Neural progenitor cell (in vitro differentiated cells): Measurements from ENCODE around the gene PPT2. TPM values are rescaled to one million over a fixed set of nuclear protein-coding genes. Genes with fewer than 3 reads are reported as not detected.

Experiments used
- DNase-seq: peaks from one replicate; pipeline ENCODE4 v3.0.0-alpha.2; 2016; ENCODE audit warnings: low spot score
- H2AFZ ChIP-seq: fragments of 200-600 bp; sonication (generic); replicated peaks from 2 replicates; pipeline ENCODE4 v1.6.1; 2016; ENCODE audit warnings: antibody characterized with exemption
- H3F3A ChIP-seq: fragments of 200-600 bp; sonication (generic); 2 replicates; pipeline ENCODE4 v1.6.1; 2016; ENCODE audit warnings: antibody characterized with exemption, low read depth
- H3K27ac ChIP-seq: fragments of 200-600 bp; sonication (generic); 2 replicates; pipeline ENCODE4 v1.5.1; 2016; ENCODE audit warnings: mild to moderate bottlenecking
- H3K27me3 ChIP-seq: fragments of 200-600 bp; sonication (generic); 2 replicates; pipeline ENCODE4 v1.6.1; 2016; ENCODE audit warnings: mild to moderate bottlenecking, moderate library complexity
- H3K36me3 ChIP-seq: fragments of 200-600 bp; sonication (generic); 2 replicates; pipeline ENCODE4 v1.5.1; 2016
- H3K4me1 ChIP-seq: fragments of 200-600 bp; sonication (generic); 2 replicates; pipeline ENCODE4 v1.6.1; 2016; ENCODE audit warnings: mixed run types
- H3K4me2 ChIP-seq: fragments of 200-600 bp; sonication (generic); 2 replicates; pipeline ENCODE4 v1.6.1; 2016
- H3K4me3 ChIP-seq: fragments of 200-600 bp; sonication (generic); 2 replicates; pipeline ENCODE4 v1.5.1; 2016
- H3K79me2 ChIP-seq: fragments of 200-600 bp; sonication (generic); 2 replicates; pipeline ENCODE4 v1.6.1; 2016; ENCODE audit warnings: low read depth
- H3K9ac ChIP-seq: fragments of 200-600 bp; sonication (generic); 2 replicates; pipeline ENCODE4 v1.6.1; 2016
- H3K9me3 ChIP-seq: fragments of 200-600 bp; sonication (generic); 2 replicates; pipeline ENCODE4 v1.5.1; 2016; ENCODE audit warnings: low read depth
- H4K20me1 ChIP-seq: fragments of 200-600 bp; sonication (generic); 2 replicates; pipeline ENCODE4 v1.6.1; 2016; ENCODE audit warnings: low read depth
- H3K27ac Mint-ChIP-seq: 3 replicates; pipeline ENCODE4 v1.8.0; 2021; ENCODE audit warnings: mixed read lengths
- H3K27me3 Mint-ChIP-seq: 2 replicates; pipeline ENCODE4 v1.8.0; 2022; ENCODE audit warnings: low read depth, mild to moderate bottlenecking, inconsistent platforms, moderate library complexity, mixed read lengths; ENCODE audit not compliant: insufficient read depth
- H3K36me3 Mint-ChIP-seq: 3 replicates; pipeline ENCODE4 v1.8.0; 2021; ENCODE audit warnings: mixed read lengths
- H3K4me1 Mint-ChIP-seq: 3 replicates; pipeline ENCODE4 v1.8.0; 2021; ENCODE audit warnings: mixed read lengths
- H3K4me3 Mint-ChIP-seq: 3 replicates; pipeline ENCODE4 v1.8.0; 2021; ENCODE audit warnings: mild to moderate bottlenecking, moderate library complexity, mixed read lengths
- H3K9me3 Mint-ChIP-seq: 3 replicates; pipeline ENCODE4 v1.8.0; 2020; ENCODE audit warnings: mixed read lengths
- CTCF ChIP-seq: fragments of 200-600 bp; sonication (generic); IDR thresholded peaks from 2 replicates; pipeline ENCODE4 v1.5.1; 2017; ENCODE audit warnings: antibody characterized with exemption, mild to moderate bottlenecking
- EZH2 ChIP-seq: fragments of 200-600 bp; sonication (generic); IDR thresholded peaks from 2 replicates; pipeline ENCODE4 v1.6.1; 2017; ENCODE audit warnings: antibody characterized with exemption, mild to moderate bottlenecking, moderate library complexity
- EZH2phosphoT487 ChIP-seq: fragments of 200-600 bp; sonication (generic); IDR thresholded peaks from 2 replicates; pipeline ENCODE4 v1.6.1; 2017; ENCODE audit warnings: antibody characterized with exemption
- total RNA-seq: library from RNA; depleted of rRNA; stranded (reverse); fragments of >200 nt; gene quantifications from 2 replicates; pipeline ENCODE4 v1.2.3, GENCODE V29; 2015; ENCODE audit warnings: low replicate concordance

Gene PPT2
- total RNA-seq, 1 donor from 2014 or later = 18.6 TPM

- TF ChIP-seq EZH2phosphoT487 = no peak
- no peak for TF ChIP-seq EZH2
- no peak for TF ChIP-seq CTCF
- Histone ChIP-seq H3K36me3 (no peaks in the 10 kb centered on the region), H3F3A (peaks cover 18% of the 10 kb centered on the region), H3K79me2 (peaks cover 9% of the 10 kb centered on the region), H2AFZ (no peak within 1 kb of the TSS), H3K9ac (no peak within 1 kb of the TSS), H3K4me3 (peak within 1 kb of the TSS; percentile 65), H3K4me1 (peaks cover 18% of the 10 kb centered on the region), H3K27me3 (peaks cover 61% of the 10 kb centered on the region), H3K9me3 (no peaks in the 10 kb centered on the region), H4K20me1 (peaks cover 5% of the 10 kb centered on the region), H3K4me2 (peak within 1 kb of the TSS; percentile 86), H3K27ac (no peak within 1 kb of the TSS)
- H3K4me3 Mint-ChIP-seq = peak within 1 kb of the TSS; percentile 100
- H3K4me1 Mint-ChIP-seq = peaks cover 43% of the 10 kb centered on the region
- peaks cover 22% of the 10 kb centered on the region for H3K36me3 Mint-ChIP-seq
- H3K27ac Mint-ChIP-seq = peak within 1 kb of the TSS; percentile 98
- peaks cover 14% of the 10 kb centered on the region for H3K27me3 Mint-ChIP-seq
- peak; percentile 58 for DNase-seq
- H3K9me3 Mint-ChIP-seq = no peaks in the 10 kb centered on the region
These were observed 1.8 kb upstream of the PPT2 start, which contains the start of gene PRRT1 for GRCh38 chr6:32151863-32152768. PRRT1 (minus strand) TSS chr6:32151939; CDS start chr6:32151827, 112 bp downstream.

GRCh38 chr6:32152769-32153563, 975 bp upstream of the PPT2 start:
- DNase-seq = peak; percentile 70
- Mint-ChIP-seq H3K27me3 (peaks cover 19% of the 10 kb centered on the region), H3K36me3 (peaks cover 26% of the 10 kb centered on the region), H3K27ac (peak overlapping the region; percentile 98), H3K4me3 (peak overlapping the region; percentile 100), H3K4me1 (peaks cover 43% of the 10 kb centered on the region), H3K9me3 (no peaks in the 10 kb centered on the region)
- Histone ChIP-seq H3K27me3 (peaks cover 53% of the 10 kb centered on the region), H2AFZ (peak overlapping the region; percentile 74), H3F3A (peaks cover 18% of the 10 kb centered on the region), H3K4me1 (peaks cover 18% of the 10 kb centered on the region), H3K36me3 (no peaks in the 10 kb centered on the region), H3K27ac (no peak overlapping the region), H3K79me2 (peaks cover 9% of the 10 kb centered on the region), H3K4me3 (peak overlapping the region; percentile 65), H3K9ac (no peak overlapping the region), H4K20me1 (peaks cover 5% of the 10 kb centered on the region), H3K4me2 (peak overlapping the region; percentile 86), H3K9me3 (no peaks in the 10 kb centered on the region)
- TF ChIP-seq EZH2 = peak; percentile 10
- no peak for TF ChIP-seq CTCF
- no peak for TF ChIP-seq EZH2phosphoT487

- H3K4me3 ChIP-seq = peak overlapping the region; percentile 65
- H4K20me1 ChIP-seq = peaks cover 5% of the 10 kb centered on the region
- TF ChIP-seq CTCF (peak; percentile 58), EZH2phosphoT487 (no peak), EZH2 (no peak)
- H3K27me3 Mint-ChIP-seq = peaks cover 19% of the 10 kb centered on the region
- H3K27ac Mint-ChIP-seq = peak overlapping the region; percentile 93
- peaks cover 43% of the 10 kb centered on the region for H3K4me1 Mint-ChIP-seq
- H3K27me3 ChIP-seq = peaks cover 36% of the 10 kb centered on the region
- peak overlapping the region; percentile 86 for H3K4me2 ChIP-seq
- H3K9me3 ChIP-seq = no peaks in the 10 kb centered on the region
- H3K79me2 ChIP-seq = peaks cover 9% of the 10 kb centered on the region
- peaks cover 18% of the 10 kb centered on the region for H3K4me1 ChIP-seq
- no peak overlapping the region for H2AFZ ChIP-seq
- H3K36me3 ChIP-seq = no peaks in the 10 kb centered on the region
- DNase-seq = peak; percentile 84
- no peak overlapping the region for H3K27ac ChIP-seq
- peak overlapping the region; percentile 35 for H3K9ac ChIP-seq
- peaks cover 18% of the 10 kb centered on the region for H3F3A ChIP-seq
- peaks cover 22% of the 10 kb centered on the region for H3K36me3 Mint-ChIP-seq
- no peaks in the 10 kb centered on the region for H3K9me3 Mint-ChIP-seq
- H3K4me3 Mint-ChIP-seq = peak overlapping the region; percentile 100
These were observed 697 bp downstream of the PPT2 start for GRCh38 chr6:32154514-32155161.
